Colonic mucosa (tissue), 2 donors: ENCODE measurements around the gene ESYT1. TPM values are rescaled to one million over a fixed set of nuclear protein-coding genes. Genes with fewer than 3 reads are reported as not detected.

Experiments
- total RNA-seq, 2 donors: library from RNA; stranded (reverse); fragmentation: NEBNext Ultra II Directional in 1 of 2; extraction: Animal tissue kit (Norgen Biotek cat#: 25700) in 1 of 2; gene quantifications; one replicate each; pipeline ENCODE4 v1.2.1, GENCODE V29; 2021
- donor health status: DM: no; HTN: no; CAD: no.
- donor health status: DM: no; HTN: no; CAD: no.

ESYT1 gene
- total RNA-seq, 2 donors from 2014 or later: 63.9 to 72.8 TPM

Other genes with a start within 250 kb of the ESYT1 start
- gene PYM1, start 200.4 kb upstream of the ESYT1 start, total RNA-seq: 10 to 100 TPM; 44.0 to 49.3 TPM
- 10 to 100 TPM; 80.2 to 91.2 TPM for gene DGKA, start 197.1 kb upstream of the ESYT1 start, total RNA-seq
- 1 to 10 TPM; 3.4 to 3.8 TPM for gene PMEL, start 162.2 kb upstream of the ESYT1 start, total RNA-seq
- 10 to 100 TPM; 20.9 to 48.9 TPM for gene CDK2, start 161.4 kb upstream of the ESYT1 start, total RNA-seq
- gene RAB5B, start 154.2 kb upstream of the ESYT1 start, total RNA-seq: 100 to 1,000 TPM; 112 to 178 TPM
- gene SUOX, start 131.0 kb upstream of the ESYT1 start, total RNA-seq: 10 to 100 TPM; 25.8 to 35.8 TPM
- 1 to 10 TPM; 4.7 to 5.6 TPM for gene IKZF4, start 107.2 kb upstream of the ESYT1 start, total RNA-seq
- 10 to 100 TPM; 53.1 to 80.5 TPM for gene RPS26, start 86.3 kb upstream of the ESYT1 start, total RNA-seq
- 100 to 1,000 TPM; 158 to 206 TPM for gene ERBB3, start 48.1 kb upstream of the ESYT1 start, total RNA-seq
- gene PA2G4, start 23.7 kb upstream of the ESYT1 start, total RNA-seq: 100 to 1,000 TPM in 1 of 2 donors, 10 to 100 TPM in 1; 69.6 to 155 TPM
- gene RPL41, start 11.6 kb upstream of the ESYT1 start, total RNA-seq: 1,000 to 10,000 TPM; 3,248 to 3,669 TPM
- 1 to 10 TPM; 3.5 to 6.1 TPM for gene ZC3H10, start 10.0 kb upstream of the ESYT1 start, total RNA-seq
- 10 to 100 TPM; 18.6 to 19.1 TPM for gene MYL6B, start 24.3 kb downstream of the ESYT1 start, total RNA-seq
- 1,000 to 10,000 TPM; 1,641 to 1,922 TPM for gene MYL6, start 30.1 kb downstream of the ESYT1 start, total RNA-seq
- 10 to 100 TPM; 80.1 to 84.2 TPM for gene SMARCC2, start 61.2 kb downstream of the ESYT1 start, total RNA-seq
- 10 to 100 TPM; 29.0 to 36.0 TPM for gene RNF41, start 93.7 kb downstream of the ESYT1 start, total RNA-seq
- 10 to 100 TPM; 30.3 to 68.4 TPM for gene NABP2, start 96.1 kb downstream of the ESYT1 start, total RNA-seq
- gene SLC39A5, start 101.8 kb downstream of the ESYT1 start, total RNA-seq: 100 to 1,000 TPM; 158 to 163 TPM
- gene ANKRD52, start 130.1 kb downstream of the ESYT1 start, total RNA-seq: 10 to 100 TPM; 39.3 to 57.7 TPM
- gene COQ10A, start 138.7 kb downstream of the ESYT1 start, total RNA-seq: 1 to 10 TPM; 4.2 to 4.5 TPM
- 100 to 1,000 TPM; 367 to 437 TPM for gene CS, start 172.1 kb downstream of the ESYT1 start, total RNA-seq
- 100 to 1,000 TPM in 1 of 2 donors, 10 to 100 TPM in 1; 76.8 to 144 TPM for gene CNPY2, start 187.7 kb downstream of the ESYT1 start, total RNA-seq
- gene PAN2, start 205.7 kb downstream of the ESYT1 start, total RNA-seq: 10 to 100 TPM; 48.1 to 68.0 TPM
- gene IL23A, start 210.6 kb downstream of the ESYT1 start, total RNA-seq: under 1 TPM in 1 of 2 donors, not detected in 1; 0.27 TPM
- gene STAT2, start 231.8 kb downstream of the ESYT1 start, total RNA-seq: 10 to 100 TPM; 62.6 to 63.2 TPM
- gene APOF, start 234.6 kb downstream of the ESYT1 start, total RNA-seq: under 1 TPM in 1 of 2 donors, not detected in 1; 0.15 TPM